Activated CD8-positive, alpha-beta memory T cell treated with anti-CD3 and anti-CD28 coated beads for 48 hours (primary cell): ENCODE results near the gene PGBD5.

Experiments used
- DNase-seq, 3 experiments: peaks; one replicate each; pipeline ENCODE4 v3.0.0-alpha.2; 2020; ENCODE audit warnings: low read depth in 2 of 3, low spot score in 2 of 3

The PGBD5 gene

DNA sequence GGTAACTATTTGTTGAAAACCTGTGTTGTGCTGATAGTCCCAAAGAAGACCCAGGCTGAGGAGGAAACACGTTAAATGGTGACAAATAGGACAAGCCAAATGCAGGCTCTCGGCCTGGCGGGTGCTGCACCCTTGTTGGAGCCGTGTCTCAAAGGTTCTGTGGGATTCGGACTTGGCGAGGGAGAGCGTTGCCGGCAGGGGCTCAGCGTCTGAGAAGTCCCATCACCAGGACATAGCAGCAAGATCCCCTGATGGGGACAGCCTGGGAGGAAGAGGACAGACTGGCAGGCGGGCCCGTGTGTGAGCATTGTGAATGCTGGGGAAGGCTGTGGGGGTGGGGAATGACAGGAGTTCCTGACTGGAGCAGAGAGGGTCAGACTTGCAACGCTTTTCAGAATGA lies 142.5 kb downstream of the PGBD5 start:
- no peak for DNase-seq

DNA sequence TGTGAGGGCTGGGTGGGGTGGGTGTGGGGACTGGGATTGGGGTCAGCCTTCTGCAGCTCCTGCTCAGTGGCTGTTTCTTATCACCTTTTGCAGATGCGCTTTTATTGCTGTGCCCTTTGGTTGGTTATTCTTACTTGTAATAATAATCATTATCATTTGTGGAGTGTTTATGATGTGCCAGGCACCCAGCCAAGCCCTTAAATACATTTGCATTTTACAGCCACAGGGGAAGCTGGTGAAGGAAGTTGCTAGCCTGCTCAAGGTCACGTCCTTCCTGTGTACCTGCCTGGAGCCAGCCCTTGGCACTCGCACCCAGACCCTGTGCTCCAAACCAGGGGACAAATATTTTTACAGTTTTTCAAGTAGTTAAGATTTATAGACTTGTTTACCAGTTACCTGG lies 144.0 kb downstream of the PGBD5 start:
- DNase-seq: no peak

GRCh38 chr1:230281556-230281955 lies 144.6 kb downstream of the PGBD5 start:
- no peak for DNase-seq

GRCh38 chr1:230280906-230281413 lies 145.2 kb downstream of the PGBD5 start:
- DNase-seq: no peak

- DNase-seq: no peak
Observed at GRCh38 chr1:230280054-230280795, 145.9 kb downstream of the PGBD5 start.

- no peak for DNase-seq
Observed at GRCh38 chr1:230279583-230279945, 146.6 kb downstream of the PGBD5 start.

- DNase-seq: no peak
Observed at GRCh38 chr1:230278871-230279582, 147.1 kb downstream of the PGBD5 start.

GRCh38 chr1:230278376-230278775 lies 147.8 kb downstream of the PGBD5 start:
- DNase-seq: no peak

DNA sequence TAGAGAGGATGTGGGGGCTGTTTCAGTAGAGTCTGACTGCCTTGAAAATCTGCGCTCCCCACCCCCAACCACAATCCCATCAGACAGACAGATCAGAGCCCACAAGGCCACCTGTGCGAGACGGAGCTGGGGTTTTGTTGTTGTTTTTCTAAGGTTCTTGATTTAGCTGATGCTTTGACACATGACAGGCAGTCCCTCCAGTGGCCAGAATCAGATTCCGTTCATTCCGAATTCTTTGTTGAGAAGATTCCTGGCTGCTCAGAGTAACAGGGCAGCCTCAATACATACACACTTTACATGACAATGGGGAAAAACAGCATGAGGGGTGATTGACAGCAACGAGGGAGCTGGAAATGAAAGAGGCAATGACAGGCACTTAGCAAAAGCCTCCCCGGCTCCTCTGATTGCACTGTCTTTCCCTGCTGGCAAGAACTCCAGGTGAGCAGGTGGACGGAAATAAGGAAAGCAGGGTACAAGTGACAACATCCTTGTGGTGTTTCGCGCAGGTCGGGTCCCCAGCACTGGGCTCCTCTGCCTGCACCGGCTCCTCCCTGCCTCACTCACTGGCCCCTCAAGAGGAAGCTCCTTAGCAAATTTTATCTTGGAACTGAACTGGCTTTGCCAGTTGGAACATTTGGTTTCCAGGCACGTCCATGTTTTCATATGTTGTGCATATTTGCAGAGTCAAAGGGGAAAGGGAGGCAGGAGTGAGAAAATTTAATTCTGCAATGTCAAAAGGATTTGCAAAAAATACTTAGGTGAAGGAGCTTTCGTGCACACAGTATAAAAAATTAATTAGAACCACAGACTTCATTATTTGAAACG lies 148.7 kb downstream of the PGBD5 start:
- no peak for DNase-seq

GRCh38 chr1:230276401-230276800 lies 149.7 kb downstream of the PGBD5 start:
- no peak for DNase-seq

- DNase-seq: no peak
Observed at GRCh38 chr1:230274254-230274653, 151.9 kb downstream of the PGBD5 start.

DNA sequence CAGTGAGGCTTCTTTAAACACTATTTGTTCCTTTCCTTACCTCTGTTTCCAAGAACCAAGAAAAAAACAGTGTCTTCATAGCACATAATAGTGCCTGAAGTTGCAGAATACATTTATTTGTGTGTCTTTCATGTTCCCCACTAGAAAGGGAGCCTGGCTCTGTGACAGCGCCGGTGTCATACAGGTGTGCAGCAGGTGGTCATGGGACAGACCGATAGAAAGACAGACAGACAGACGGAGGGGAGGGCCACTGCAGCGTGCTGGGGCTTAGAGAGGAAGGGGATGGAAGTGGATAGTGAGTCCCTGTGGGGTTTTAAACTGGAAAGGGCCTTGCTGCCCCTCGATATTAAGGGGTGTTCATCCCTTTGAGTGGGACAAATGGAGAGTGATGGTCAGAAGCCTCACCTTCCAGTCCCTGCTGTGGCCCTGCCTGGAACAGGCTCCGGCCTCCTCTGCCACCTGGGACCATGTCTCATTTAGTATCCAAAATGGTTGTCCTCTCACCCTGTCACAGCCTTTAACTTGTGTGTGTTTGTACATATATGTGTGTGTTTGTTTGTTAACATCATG lies 152.9 kb downstream of the PGBD5 start:
- DNase-seq: no peak

- no peak for DNase-seq
Observed at GRCh38 chr1:230272557-230272956, 153.6 kb downstream of the PGBD5 start.

GRCh38 chr1:230271300-230272035 lies 154.7 kb downstream of the PGBD5 start:
- no peak for DNase-seq

DNA sequence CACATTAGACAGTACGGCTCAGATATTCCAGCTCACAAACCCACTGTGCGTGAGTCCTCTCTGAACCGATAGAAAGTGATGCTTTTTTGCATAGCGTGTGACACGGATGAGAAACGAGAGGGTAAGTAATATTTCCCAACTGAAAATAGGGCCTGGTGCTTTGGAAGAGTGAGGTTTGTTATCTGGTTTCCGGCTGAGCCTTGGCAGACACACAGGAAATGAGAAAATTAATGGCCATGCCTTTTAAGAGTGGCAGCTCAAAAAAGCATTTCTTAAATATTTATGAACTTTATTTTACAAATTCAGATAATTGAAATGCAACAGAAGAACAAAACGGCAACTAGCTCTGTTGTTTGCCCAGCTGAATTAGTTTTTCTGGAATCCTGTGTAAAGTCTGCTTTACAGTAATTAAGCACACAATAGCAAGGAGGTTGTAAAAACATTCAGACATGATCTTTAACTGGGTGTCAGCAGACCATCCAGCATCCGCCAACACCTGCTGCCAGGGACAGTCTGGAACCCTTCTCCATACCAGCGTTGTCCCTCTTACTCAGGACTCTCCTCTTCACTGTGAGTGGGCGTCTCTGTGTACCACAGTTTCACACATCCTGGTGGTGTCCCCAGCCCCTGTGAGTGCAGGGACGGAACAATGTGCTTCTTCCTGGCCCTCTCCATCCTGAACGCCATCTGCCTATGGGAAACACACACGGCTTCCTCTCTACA lies 155.4 kb downstream of the PGBD5 start:
- peak in 1 of 3 experiments; percentile 13 for DNase-seq

GRCh38 chr1:230270185-230270558 lies 156.0 kb downstream of the PGBD5 start:
- no peak for DNase-seq

- no peak for DNase-seq
Observed at GRCh38 chr1:230268371-230269170, 157.6 kb downstream of the PGBD5 start.

GRCh38 chr1:230267338-230268065 lies 158.6 kb downstream of the PGBD5 start:
- no peak for DNase-seq

DNA sequence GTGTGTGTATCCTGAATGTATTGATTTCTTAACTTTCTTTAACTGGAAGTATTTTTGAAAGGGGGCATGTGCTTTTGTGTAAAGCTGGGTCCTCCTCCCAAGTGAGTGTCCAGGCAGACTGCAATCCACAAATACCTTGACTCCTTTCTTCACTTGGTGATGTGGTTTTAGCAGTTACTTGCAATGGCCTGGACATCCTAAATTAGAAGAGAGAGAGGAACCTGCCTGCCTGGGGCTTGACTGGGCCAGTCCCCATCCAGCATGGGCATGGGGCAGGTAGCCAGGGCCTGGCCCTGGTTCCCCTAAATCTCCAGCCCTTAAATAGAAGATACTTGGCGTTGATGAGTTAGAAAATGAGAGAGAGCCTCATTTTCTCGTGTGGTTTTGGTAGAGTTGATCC lies 159.7 kb downstream of the PGBD5 start:
- DNase-seq: no peak
